ENCODE data around the gene PDSS2.

- TF ChIP-seq CHD1 (IDR thresholded peaks at IDR 0.05; ENCODE audit: low read depth, low read length) (no peak), RAD21 (IDR thresholded peaks at IDR 0.05; ENCODE audit: low read length) (no peak), RFX5 (IDR thresholded peaks at IDR 0.05; ENCODE audit: low read depth, low read length) (no peak), CEBPB (IDR thresholded peaks at IDR 0.05; ENCODE audit: low read depth, low read length) (no peak), POLR2A (IDR thresholded peaks at IDR 0.05; ENCODE audit: low read depth, low read length) (no peak), SMC3 (IDR thresholded peaks at IDR 0.05; ENCODE audit: low read depth, low read length) (no peak)
- TF ChIP-seq, protein P1, sequence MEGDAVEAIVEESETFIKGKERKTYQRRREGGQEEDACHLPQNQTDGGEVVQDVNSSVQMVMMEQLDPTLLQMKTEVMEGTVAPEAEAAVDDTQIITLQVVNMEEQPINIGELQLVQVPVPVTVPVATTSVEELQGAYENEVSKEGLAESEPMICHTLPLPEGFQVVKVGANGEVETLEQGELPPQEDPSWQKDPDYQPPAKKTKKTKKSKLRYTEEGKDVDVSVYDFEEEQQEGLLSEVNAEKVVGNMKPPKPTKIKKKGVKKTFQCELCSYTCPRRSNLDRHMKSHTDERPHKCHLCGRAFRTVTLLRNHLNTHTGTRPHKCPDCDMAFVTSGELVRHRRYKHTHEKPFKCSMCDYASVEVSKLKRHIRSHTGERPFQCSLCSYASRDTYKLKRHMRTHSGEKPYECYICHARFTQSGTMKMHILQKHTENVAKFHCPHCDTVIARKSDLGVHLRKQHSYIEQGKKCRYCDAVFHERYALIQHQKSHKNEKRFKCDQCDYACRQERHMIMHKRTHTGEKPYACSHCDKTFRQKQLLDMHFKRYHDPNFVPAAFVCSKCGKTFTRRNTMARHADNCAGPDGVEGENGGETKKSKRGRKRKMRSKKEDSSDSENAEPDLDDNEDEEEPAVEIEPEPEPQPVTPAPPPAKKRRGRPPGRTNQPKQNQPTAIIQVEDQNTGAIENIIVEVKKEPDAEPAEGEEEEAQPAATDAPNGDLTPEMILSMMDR (conservative IDR thresholded peaks at IDR 0.05; ENCODE audit: low read depth, low read length) = no peak
Measured at GRCh38 chr6:107491760-107492660, 32.6 kb upstream of the PDSS2 start.

Data from IMR-90 (cell line).